ENCODE data around the gene SPATC1L. TPM values are rescaled to one million over a fixed set of nuclear protein-coding genes. Genes with fewer than 3 reads are reported as not detected.

Gene SPATC1L
- total RNA-seq, 1 experiment from 2014 or later = 11.3 TPM

DNA sequence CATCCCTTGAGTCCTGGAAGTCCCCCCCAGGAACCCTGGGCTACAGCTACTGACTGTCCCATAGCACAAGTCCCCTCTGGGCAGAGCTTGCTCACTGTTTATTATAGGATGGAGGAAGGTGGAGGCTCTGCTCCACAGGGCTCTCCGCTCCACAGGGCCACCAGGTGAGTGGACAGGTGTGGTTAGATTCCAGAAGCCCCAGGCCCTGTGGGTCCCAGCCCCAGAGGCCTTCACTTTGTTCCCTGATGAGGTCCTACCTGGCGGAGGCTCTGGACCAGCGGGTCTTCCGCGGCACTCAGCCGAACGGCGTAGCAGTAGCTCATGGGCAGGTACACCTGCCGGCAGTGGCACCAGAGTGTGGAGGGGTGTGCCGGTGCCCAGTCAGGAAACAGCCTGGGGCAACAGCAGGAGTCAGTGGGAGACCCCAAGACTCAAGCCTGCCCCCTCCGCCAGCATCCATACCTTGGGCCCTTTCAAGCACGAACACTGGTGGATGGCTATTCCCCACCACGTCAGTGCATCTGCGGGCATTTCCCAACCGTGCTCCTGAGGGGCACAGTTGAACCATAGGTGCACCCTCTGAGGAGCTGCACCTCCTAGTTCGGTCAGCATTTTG is 32.0 kb upstream of the SPATC1L start:
- intact Hi-C loops (cut with micrococcal nuclease) = no loop called here
- Mint-ChIP-seq H3K27ac (ENCODE audit: low read depth, unreplicated experiment) (no peak overlapping the region), H3K27me3 (ENCODE audit: insufficient read depth, unreplicated experiment) (no peaks in the 10 kb centered on the region), H3K4me1 (ENCODE audit: insufficient read depth, unreplicated experiment) (peaks cover 8% of the 10 kb centered on the region), H3K4me3 (ENCODE audit: unreplicated experiment) (no peak overlapping the region), H3K9me3 (ENCODE audit: unreplicated experiment) (no peaks in the 10 kb centered on the region), H3K36me3 (ENCODE audit: insufficient read depth, unreplicated experiment) (peaks cover 52% of the 10 kb centered on the region)
- ChIA-PET POLR2A (no interaction called here), CTCF (interaction anchor here (0.7 kb wide), 1 partner anchor 272 kb away, joined by 3 read pairs; no protein-coding TSS in a partner anchor)
- no peak for DNase-seq (ENCODE audit: unreplicated experiment)
- TF ChIP-seq, protein P1, sequence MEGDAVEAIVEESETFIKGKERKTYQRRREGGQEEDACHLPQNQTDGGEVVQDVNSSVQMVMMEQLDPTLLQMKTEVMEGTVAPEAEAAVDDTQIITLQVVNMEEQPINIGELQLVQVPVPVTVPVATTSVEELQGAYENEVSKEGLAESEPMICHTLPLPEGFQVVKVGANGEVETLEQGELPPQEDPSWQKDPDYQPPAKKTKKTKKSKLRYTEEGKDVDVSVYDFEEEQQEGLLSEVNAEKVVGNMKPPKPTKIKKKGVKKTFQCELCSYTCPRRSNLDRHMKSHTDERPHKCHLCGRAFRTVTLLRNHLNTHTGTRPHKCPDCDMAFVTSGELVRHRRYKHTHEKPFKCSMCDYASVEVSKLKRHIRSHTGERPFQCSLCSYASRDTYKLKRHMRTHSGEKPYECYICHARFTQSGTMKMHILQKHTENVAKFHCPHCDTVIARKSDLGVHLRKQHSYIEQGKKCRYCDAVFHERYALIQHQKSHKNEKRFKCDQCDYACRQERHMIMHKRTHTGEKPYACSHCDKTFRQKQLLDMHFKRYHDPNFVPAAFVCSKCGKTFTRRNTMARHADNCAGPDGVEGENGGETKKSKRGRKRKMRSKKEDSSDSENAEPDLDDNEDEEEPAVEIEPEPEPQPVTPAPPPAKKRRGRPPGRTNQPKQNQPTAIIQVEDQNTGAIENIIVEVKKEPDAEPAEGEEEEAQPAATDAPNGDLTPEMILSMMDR (IDR thresholded peaks at IDR 0.05; ENCODE audit: unreplicated experiment) = no peak
- BruUV-seq (replicated peaks) = no TSS peak

DNA sequence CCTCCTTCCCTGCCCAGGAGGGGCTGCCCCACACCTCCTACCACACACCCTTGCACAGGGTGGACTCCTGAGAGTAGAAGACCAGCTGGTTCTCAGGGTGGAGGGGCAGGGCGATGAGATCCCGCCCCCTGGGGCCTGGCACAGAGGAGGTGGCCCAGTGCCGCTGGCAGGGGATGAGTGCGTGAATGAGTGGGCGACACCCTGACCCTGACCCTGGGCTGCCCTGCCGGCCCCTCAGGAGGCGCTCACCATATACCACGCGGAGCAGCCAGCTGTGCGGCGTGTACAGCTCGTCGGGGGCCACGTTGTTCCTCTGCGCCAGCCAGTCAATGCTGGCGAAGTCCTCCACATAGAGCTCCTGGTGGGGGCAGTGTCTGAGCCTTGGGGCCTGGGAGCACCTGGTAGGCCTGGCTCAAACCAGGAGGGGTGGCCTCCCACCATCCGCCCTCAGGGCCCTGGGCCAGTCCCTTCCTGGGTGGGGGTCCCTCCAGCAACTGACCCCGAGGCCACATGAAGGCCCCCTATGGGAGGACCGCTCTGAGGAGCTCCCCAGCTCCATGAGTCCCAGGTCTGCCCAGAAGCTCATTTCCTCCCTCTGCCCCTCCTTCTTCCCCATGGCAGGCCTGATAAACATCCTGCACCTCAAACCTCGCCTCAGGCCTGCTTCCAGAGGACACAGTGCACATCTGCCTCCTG is 31.3 kb upstream of the SPATC1L start:
- no peak overlapping the region for H3K4me3 Mint-ChIP-seq (ENCODE audit: unreplicated experiment)
- H3K27ac Mint-ChIP-seq (ENCODE audit: low read depth, unreplicated experiment) = no peak overlapping the region
- no peaks in the 10 kb centered on the region for H3K27me3 Mint-ChIP-seq (ENCODE audit: insufficient read depth, unreplicated experiment)
- TF ChIP-seq, protein P1 (IDR thresholded peaks at IDR 0.05; ENCODE audit: unreplicated experiment) = no peak
- H3K9me3 Mint-ChIP-seq (ENCODE audit: unreplicated experiment) = no peaks in the 10 kb centered on the region
- H3K4me1 Mint-ChIP-seq (ENCODE audit: insufficient read depth, unreplicated experiment) = peaks cover 6% of the 10 kb centered on the region
- ChIA-PET POLR2A (no interaction called here), CTCF (interaction anchor here (0.6 kb wide), 1 partner anchor 68 kb away, joined by 5 read pairs; no protein-coding TSS in a partner anchor)
- no TSS peak for BruUV-seq (replicated peaks)
- intact Hi-C loops (cut with micrococcal nuclease) = no loop called here
- no peak for DNase-seq (ENCODE audit: unreplicated experiment)
- peaks cover 52% of the 10 kb centered on the region for H3K36me3 Mint-ChIP-seq (ENCODE audit: insufficient read depth, unreplicated experiment)

DNA sequence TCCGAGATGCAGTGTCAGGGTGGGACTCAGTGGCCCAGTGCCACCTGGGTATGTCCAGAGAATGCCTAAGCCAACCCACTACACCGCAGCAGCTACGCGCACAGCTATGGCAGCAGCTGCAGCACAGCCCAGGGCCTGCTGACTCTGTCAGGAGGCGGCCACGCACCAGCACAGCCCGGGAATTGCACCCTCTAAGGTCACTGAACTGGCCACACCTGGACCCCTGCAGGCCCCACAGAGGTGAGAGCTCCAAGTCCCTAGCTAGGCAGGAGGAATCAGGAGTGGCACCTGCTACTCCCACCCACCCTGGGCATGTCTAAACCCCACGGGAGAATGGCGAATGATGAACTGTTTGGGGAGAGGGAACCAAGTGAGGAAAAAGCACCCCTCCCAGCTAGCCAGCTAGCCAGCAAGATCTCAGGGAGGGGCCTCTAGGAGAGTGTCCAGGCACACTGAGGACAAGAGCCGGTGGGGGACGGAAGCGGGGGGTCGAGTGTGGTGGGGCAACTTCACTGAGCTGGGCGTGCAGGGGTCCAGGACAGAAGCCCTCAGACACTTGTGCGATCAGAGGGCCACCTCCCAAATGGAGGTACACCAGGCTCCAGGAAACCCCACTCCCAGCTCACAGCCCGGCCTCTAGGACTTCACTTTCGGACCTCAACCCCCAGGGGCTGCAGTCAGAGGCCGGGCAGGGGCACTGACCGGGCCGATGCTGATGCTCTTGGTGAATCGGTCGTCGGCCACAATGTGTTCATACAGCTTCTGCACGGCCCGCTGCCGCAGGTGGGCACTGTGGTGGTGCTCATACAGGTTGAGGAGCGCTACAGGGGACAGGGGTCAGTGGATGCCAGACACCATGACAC is 30.4 kb upstream of the SPATC1L start:
- Mint-ChIP-seq H3K9me3 (ENCODE audit: unreplicated experiment) (no peaks in the 10 kb centered on the region), H3K27me3 (ENCODE audit: insufficient read depth, unreplicated experiment) (no peaks in the 10 kb centered on the region), H3K36me3 (ENCODE audit: insufficient read depth, unreplicated experiment) (peaks cover 52% of the 10 kb centered on the region), H3K27ac (ENCODE audit: low read depth, unreplicated experiment) (no peak overlapping the region), H3K4me1 (ENCODE audit: insufficient read depth, unreplicated experiment) (no peaks in the 10 kb centered on the region), H3K4me3 (ENCODE audit: unreplicated experiment) (no peak overlapping the region)
- DNase-seq (ENCODE audit: unreplicated experiment) = no peak
- TF ChIP-seq, protein P1 (IDR thresholded peaks at IDR 0.05; ENCODE audit: unreplicated experiment) = no peak
- intact Hi-C loops (cut with micrococcal nuclease) = no loop called here
- POLR2A ChIA-PET = interaction anchor here (0.7 kb wide), 1 partner anchor 110 kb away, joined by 3 read pairs; no protein-coding TSS in a partner anchor
- BruUV-seq (replicated peaks) = no TSS peak
- CTCF ChIA-PET = interaction anchor here (0.6 kb wide), 1 partner anchor 67 kb away, joined by 5 read pairs; no protein-coding TSS in a partner anchor
